GM18951 (cell line): ENCODE measurements around the gene SH3TC2.
"Not testable (repeated sequence)": the region's sequence is repeated elsewhere in the genome, so short reads cannot be mapped to it uniquely, and the experiment has no call there.

Source experiments
- POLR2A ChIP-seq: IDR thresholded peaks from 4 replicates; pipeline ENCODE4 v1.6.1; 2011; ENCODE audit warnings: mild to moderate bottlenecking; ENCODE audit not compliant: insufficient read length, insufficient read depth; ENCODE audit errors: extremely low read depth
- in situ Hi-C: fragments of 300-500 bp; cut with MboI; formaldehyde crosslinking; loops from one replicate; pipeline ENCODE4 v1.12.0; 2022; ENCODE audit warnings: low sequenced_read_pairs, mixed read lengths, inconsistent platforms; ENCODE audit not compliant: unreplicated experiment

Gene SH3TC2

GRCh38 chr5:149063017-149063687, at the start of gene SH3TC2:
SH3TC2 (minus strand) TSS chr5:149063062; CDS start chr5:149063022, 40 bp downstream.
- no peak for TF ChIP-seq POLR2A
- in situ Hi-C loops = no loop called here

- in situ Hi-C loops = no loop called here
- no peak for TF ChIP-seq POLR2A
These were observed 47.5 kb upstream of the SH3TC2 start for GRCh38 chr5:149110406-149110805.

GRCh38 chr5:149108651-149109280, 45.9 kb upstream of the SH3TC2 start:
- no peak for TF ChIP-seq POLR2A
- in situ Hi-C loops = no loop called here

GRCh38 chr5:149100331-149100730, 37.5 kb upstream of the SH3TC2 start:
- TF ChIP-seq POLR2A = no peak
- in situ Hi-C loops = no loop called here

- in situ Hi-C loops = no loop called here
- TF ChIP-seq POLR2A = no peak
These were observed 37.1 kb upstream of the SH3TC2 start for GRCh38 chr5:149099920-149100319.

- TF ChIP-seq POLR2A = no peak
- in situ Hi-C loops = no loop called here
These were observed 32.1 kb upstream of the SH3TC2 start for GRCh38 chr5:149094996-149095395.

- in situ Hi-C loops = no loop called here
- TF ChIP-seq POLR2A = no peak
These were observed 30.8 kb upstream of the SH3TC2 start for GRCh38 chr5:149093625-149094024.

- in situ Hi-C loops = no loop called here
- no peak for TF ChIP-seq POLR2A
These were observed 26.9 kb upstream of the SH3TC2 start for GRCh38 chr5:149089796-149090195.

GRCh38 chr5:149088686-149089085, 25.8 kb upstream of the SH3TC2 start:
- in situ Hi-C loops = no loop called here

GRCh38 chr5:149083846-149084245, 21.0 kb upstream of the SH3TC2 start:
- in situ Hi-C loops = no loop called here
- no peak for TF ChIP-seq POLR2A

More at GRCh38 chr5:149088686-149089085, 25.8 kb upstream of the SH3TC2 start:
- no peak for TF ChIP-seq POLR2A

- no peak for TF ChIP-seq POLR2A
- in situ Hi-C loops = no loop called here
These were observed 19.4 kb upstream of the SH3TC2 start for GRCh38 chr5:149082271-149082670.

GRCh38 chr5:149080294-149080693, 17.4 kb upstream of the SH3TC2 start:
- TF ChIP-seq POLR2A = no peak
- in situ Hi-C loops = no loop called here

- no peak for TF ChIP-seq POLR2A
- in situ Hi-C loops = no loop called here
These were observed 17.0 kb upstream of the SH3TC2 start for GRCh38 chr5:149079883-149080282.

GRCh38 chr5:149074071-149074470, 11.2 kb upstream of the SH3TC2 start:
- in situ Hi-C loops = not testable (repeated sequence)
